ES-I3 (cell line): ENCODE data around the gene CC2D2A.
"Not testable (repeated sequence)": the region's sequence is repeated elsewhere in the genome, so short reads cannot be mapped to it uniquely, and the experiment has no call there.

Source experiments
- H3K36me3 ChIP-seq: 2 replicates; pipeline ENCODE4 v1.6.1; 2013; ENCODE audit warnings: mild to moderate bottlenecking, low read length, control low read depth, moderate library complexity; ENCODE audit not compliant: insufficient read depth
- H3K4me1 ChIP-seq: 2 replicates; pipeline ENCODE4 v1.6.1; 2013; ENCODE audit warnings: mild to moderate bottlenecking, control low read depth, low read length; ENCODE audit not compliant: insufficient read depth
- H3K9ac ChIP-seq: 2 replicates; pipeline ENCODE4 v1.6.1; 2013; ENCODE audit warnings: low read depth, mild to moderate bottlenecking, low read length, moderate library complexity
- H3K9me3 ChIP-seq: 2 replicates; pipeline ENCODE4 v1.6.1; 2013; ENCODE audit warnings: mild to moderate bottlenecking, low read length, moderate library complexity; ENCODE audit not compliant: control insufficient read depth, insufficient read depth

CC2D2A gene

DNA sequence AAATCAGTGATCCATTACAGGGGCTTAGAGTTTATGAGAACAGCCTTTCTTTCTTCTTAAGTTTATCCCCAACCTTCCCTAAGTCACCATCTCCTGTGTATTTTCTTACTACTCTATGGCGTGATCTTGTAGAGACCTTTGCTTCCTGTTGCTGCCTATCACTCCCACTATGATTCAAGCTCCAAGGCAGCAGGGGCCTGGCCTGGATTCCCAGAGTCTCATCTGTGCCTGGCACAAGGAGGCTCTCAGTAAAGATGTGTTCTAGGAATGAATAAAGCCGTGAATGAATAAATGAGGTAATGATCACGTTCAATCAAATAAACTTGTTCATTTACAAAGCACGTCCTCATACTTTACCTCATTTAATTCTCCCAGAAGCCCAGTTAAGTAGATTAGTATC lies 45.4 kb downstream of the CC2D2A start:
- H3K36me3 ChIP-seq: peaks cover 4% of the 10 kb centered on the region
- peaks cover 5% of the 10 kb centered on the region for H3K9me3 ChIP-seq
- H3K4me1 ChIP-seq: no peaks in the 10 kb centered on the region
- no peak overlapping the region for H3K9ac ChIP-seq

DNA sequence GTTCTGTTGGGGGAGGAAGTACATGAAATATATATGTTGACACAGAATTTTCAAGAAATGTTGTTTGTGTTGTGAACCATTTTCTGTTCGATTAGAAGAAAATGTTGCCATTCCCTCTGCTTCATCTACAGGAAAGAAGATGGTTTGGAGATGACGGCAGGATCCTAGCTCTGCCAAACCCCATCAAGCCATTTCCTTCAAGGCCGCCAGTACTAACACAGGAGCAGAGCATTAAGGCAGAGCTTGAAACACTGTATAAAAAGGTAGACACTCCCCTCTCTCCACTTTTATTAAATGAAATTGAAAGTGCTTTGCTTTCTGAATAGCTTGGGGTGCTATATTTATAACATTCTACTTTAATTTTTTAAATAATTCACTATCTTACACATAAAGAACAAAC lies 46.8 kb downstream of the CC2D2A start:
- Histone ChIP-seq H3K9ac (no peak overlapping the region), H3K9me3 (peaks cover 5% of the 10 kb centered on the region), H3K36me3 (peaks cover 4% of the 10 kb centered on the region), H3K4me1 (no peaks in the 10 kb centered on the region)

- H3K9me3 ChIP-seq, H3K9ac ChIP-seq, H3K36me3 ChIP-seq: not testable (repeated sequence)
Observed at GRCh38 chr4:15517681-15518080, 48.0 kb downstream of the CC2D2A start.

DNA sequence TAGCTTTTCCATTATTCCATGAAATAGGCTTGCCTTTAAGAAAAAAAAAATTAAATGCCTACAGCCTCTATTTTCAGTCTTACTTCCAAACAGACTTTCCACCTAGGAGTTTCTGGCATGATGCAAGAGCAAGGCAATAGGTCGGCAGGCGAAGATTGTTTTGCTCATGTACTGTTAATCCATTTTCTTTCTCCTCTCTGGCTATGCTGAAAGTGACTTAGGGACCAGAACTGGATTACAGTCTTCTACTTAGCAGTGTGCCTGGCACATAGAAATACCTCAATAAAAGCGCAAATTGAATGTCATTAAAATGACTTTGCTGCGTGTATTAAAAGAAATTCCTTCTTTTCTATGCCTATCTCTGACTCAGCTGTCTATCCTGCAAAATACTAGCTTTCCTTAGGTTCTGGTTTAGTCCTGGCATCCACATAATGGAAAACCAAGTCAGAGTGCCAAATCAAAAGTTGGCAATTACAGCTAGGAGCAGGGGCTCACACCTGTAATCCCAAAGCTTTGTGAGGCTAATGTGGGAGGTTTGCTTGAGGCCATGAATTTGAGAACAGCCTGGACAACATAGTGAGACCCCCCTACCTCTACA lies 51.9 kb downstream of the CC2D2A start:
- no peaks in the 10 kb centered on the region for H3K4me1 ChIP-seq
- no peak overlapping the region for H3K9ac ChIP-seq
- H3K36me3 ChIP-seq: peaks cover 4% of the 10 kb centered on the region; the same call in 1 of the 2 replicates
- peaks cover 5% of the 10 kb centered on the region for H3K9me3 ChIP-seq

More at GRCh38 chr4:15517681-15518080, 48.0 kb downstream of the CC2D2A start:
- not testable (repeated sequence) for H3K4me1 ChIP-seq

DNA sequence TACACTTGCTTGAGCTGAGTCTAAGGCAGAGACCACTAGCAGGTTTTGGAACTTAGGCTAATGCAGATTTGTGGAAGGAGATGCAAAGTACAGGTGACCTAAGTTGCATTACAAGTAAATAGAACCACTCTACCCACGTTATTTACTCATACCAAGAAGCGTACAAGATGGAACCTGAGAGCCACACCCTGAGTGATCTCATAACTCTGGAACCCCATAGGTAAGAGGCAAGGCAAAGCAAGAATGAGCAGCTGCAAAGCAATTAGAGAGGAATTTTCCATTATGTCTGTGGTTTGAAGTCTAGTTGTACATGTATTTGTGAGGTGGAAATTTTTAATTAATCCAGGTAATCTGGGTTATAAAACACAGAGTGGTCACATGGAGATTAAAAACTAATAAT lies 55.4 kb downstream of the CC2D2A start:
- H3K9ac ChIP-seq: no peak overlapping the region
- H3K4me1 ChIP-seq: no peaks in the 10 kb centered on the region
- no peaks in the 10 kb centered on the region for H3K9me3 ChIP-seq
- no peaks in the 10 kb centered on the region; the same call in 1 of the 2 replicates for H3K36me3 ChIP-seq

DNA sequence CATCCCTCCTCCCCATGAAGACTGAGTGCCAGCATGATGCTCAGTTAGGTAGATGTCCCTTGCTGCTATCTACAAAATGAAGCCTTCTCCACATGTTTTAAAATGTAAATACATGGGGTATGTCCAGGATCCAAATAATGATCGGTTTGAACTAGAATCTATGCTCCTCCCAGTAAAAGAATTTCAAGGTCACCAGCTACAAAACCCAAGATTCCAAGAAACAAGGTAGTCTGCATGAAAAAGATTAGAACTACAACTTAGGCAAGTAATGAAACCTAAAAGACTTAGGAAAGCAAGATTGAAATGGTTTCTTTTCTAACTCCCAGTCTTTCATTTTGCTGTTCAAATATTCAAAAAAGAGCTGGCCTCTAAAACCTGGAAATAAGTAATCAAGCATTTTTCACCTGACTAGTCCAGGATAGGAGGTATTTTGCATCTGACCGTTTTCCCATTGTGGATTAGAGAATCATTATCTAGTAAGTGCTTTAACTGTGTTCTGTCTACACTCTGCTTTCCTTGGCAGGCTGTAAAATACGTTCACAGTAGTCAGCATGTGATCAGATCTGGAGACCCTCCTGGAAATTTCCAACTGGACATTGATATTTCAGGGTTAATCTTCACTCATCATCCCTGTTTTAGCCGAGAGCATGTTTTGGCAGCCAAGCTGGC lies 57.4 kb downstream of the CC2D2A start:
- no peaks in the 10 kb centered on the region for H3K9me3 ChIP-seq
- H3K9ac ChIP-seq: no peak overlapping the region
- H3K36me3 ChIP-seq: no peaks in the 10 kb centered on the region; the same call in 1 of the 2 replicates
- H3K4me1 ChIP-seq: no peaks in the 10 kb centered on the region

- Histone ChIP-seq H3K4me1 (no peaks in the 10 kb centered on the region), H3K9me3 (no peaks in the 10 kb centered on the region), H3K36me3 (no peaks in the 10 kb centered on the region; the same call in 1 of the 2 replicates), H3K9ac (no peak overlapping the region)
Observed at GRCh38 chr4:15531792-15532191, 62.1 kb downstream of the CC2D2A start.

GRCh38 chr4:15533817-15534216 lies 64.1 kb downstream of the CC2D2A start:
- peaks cover 2% of the 10 kb centered on the region; the same call in 1 of the 2 replicates for H3K36me3 ChIP-seq
- H3K9ac ChIP-seq: no peak overlapping the region
- H3K9me3 ChIP-seq: no peaks in the 10 kb centered on the region
- no peaks in the 10 kb centered on the region for H3K4me1 ChIP-seq

DNA sequence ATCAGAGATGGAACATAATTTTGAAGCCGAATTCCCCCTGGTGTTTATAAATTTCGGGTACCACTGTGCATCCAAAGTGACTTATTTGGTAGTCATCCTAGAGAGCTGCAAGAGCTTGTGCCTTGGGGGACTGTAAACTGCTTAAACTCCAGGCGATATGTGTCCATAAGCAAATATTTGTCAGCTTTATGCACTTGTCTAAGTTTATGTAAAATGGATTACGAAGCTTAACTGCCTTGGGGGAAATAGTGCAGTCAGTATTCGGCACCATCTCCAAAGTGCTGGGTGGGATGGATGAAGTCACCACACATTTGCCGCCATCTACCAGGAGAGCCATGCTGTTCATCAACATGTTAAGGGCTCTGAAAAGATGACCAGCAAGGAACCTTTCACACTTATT lies 65.9 kb downstream of the CC2D2A start:
- peaks cover 2% of the 10 kb centered on the region; the same call in 1 of the 2 replicates for H3K36me3 ChIP-seq
- no peak overlapping the region for H3K9ac ChIP-seq
- no peaks in the 10 kb centered on the region for H3K9me3 ChIP-seq
- no peaks in the 10 kb centered on the region for H3K4me1 ChIP-seq

DNA sequence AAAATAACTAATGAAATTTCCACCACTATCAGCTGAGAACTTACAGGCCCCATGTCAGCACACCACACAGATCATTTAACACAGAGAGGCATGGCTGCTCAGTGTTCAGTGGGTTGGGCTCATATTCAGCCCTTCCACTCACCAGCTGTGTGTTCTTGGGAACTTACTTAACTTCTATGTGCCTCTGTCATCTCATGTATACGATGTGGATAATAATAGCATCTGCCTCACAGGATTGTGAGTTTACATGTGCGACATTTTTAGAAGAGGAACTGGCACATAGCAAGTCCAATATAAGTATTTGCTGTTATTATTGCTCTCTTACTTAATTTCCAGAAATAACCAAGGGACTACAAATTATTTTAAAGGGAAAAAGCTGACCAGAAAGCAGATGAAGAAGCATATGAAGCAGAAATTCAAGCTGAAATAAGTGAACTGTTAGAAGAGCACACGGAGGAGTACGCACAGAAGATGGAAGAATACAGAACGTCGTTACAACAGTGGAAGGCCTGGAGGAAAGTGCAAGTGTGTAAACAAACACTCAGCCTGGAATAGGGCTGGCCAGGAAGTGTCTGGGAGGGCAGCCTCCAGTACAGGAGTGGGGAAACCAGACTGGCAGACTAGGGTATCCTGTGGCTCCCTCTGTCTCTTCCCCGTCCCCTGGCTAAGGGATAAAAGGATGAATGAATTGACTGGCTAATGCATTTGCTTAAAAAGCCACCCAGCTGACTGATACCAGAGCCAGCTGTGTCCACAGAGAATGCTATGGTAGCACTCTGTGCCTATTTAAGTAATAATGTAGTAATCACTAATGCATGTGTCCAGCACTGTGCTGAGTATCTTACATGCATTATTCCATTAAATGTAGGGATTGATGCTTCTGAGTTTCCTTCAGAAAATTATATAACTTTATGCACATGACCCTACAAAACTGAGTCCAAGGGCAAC lies 67.1 kb downstream of the CC2D2A start:
- Histone ChIP-seq H3K36me3 (peaks cover 4% of the 10 kb centered on the region), H3K9ac (no peak overlapping the region), H3K4me1 (no peaks in the 10 kb centered on the region), H3K9me3 (no peaks in the 10 kb centered on the region)

GRCh38 chr4:15541941-15542340 lies 72.3 kb downstream of the CC2D2A start:
- Histone ChIP-seq H3K4me1 (peaks cover 5% of the 10 kb centered on the region; the same call in 1 of the 2 replicates), H3K9ac (no peak overlapping the region), H3K9me3 (no peaks in the 10 kb centered on the region), H3K36me3 (peaks cover 4% of the 10 kb centered on the region)

DNA sequence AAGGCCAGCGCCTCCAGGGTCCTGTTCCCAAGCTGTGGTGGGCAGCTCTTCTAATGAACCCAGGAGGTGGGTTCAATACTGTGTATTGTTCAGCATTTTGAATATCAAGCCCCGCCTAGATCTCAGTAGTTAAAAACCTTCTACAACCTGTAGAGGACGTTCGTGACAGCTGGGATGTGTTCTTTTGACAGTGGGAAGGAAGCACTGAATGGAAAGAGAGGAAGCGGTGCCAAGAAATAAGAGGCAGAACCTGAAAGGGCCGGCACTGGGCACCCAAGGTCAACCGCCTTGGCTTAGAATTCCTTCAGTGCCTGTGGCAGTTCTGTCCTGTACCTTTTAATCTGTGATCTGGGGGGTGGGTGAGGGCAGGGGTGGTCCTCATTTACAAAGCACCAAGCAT lies 73.1 kb downstream of the CC2D2A start:
- Histone ChIP-seq H3K9ac (no peak overlapping the region), H3K4me1 (peaks cover 5% of the 10 kb centered on the region; the same call in 1 of the 2 replicates), H3K9me3 (no peaks in the 10 kb centered on the region), H3K36me3 (peaks cover 4% of the 10 kb centered on the region)

- H3K9ac ChIP-seq: no peak overlapping the region
- H3K36me3 ChIP-seq: peaks cover 2% of the 10 kb centered on the region; the same call in 1 of the 2 replicates
- peaks cover 5% of the 10 kb centered on the region; the same call in 1 of the 2 replicates for H3K4me1 ChIP-seq
- no peaks in the 10 kb centered on the region for H3K9me3 ChIP-seq
Observed at GRCh38 chr4:15543537-15544247, 74.0 kb downstream of the CC2D2A start.

GRCh38 chr4:15544248-15544729 lies 74.6 kb downstream of the CC2D2A start:
- H3K36me3 ChIP-seq: peaks cover 2% of the 10 kb centered on the region; the same call in 1 of the 2 replicates
- H3K4me1 ChIP-seq: peaks cover 5% of the 10 kb centered on the region; the same call in 1 of the 2 replicates
- H3K9ac ChIP-seq: no peak overlapping the region
- H3K9me3 ChIP-seq: no peaks in the 10 kb centered on the region
